GM13976 (cell line): ENCODE data around the gene CLIP3.

Experiments
- DNase-seq: peaks from one replicate; pipeline ENCODE4 v3.0.0; 2012; ENCODE audit warnings: low spot score
- CTCF ChIP-seq: IDR thresholded peaks from 2 replicates; pipeline ENCODE4 v1.5.1; 2012; ENCODE audit warnings: borderline replicate concordance, mild to moderate bottlenecking; ENCODE audit not compliant: insufficient read depth; ENCODE audit errors: extremely low read depth, missing control alignments, control extremely low read depth
- in situ Hi-C: fragments of 300-500 bp; cut with MboI; formaldehyde crosslinking; loops from one replicate; pipeline ENCODE4 v1.12.0; 2022; ENCODE audit warnings: low sequenced_read_pairs, mixed read lengths, inconsistent platforms; ENCODE audit not compliant: unreplicated experiment

The CLIP3 gene

GRCh38 chr19:35977446-35978222 is 55.0 kb downstream of the CLIP3 start:
- DNase-seq, result no peak
- in situ Hi-C loops, result no loop called here
- peak; percentile 22 for TF ChIP-seq CTCF

- in situ Hi-C loops, result no loop called here
- peak; percentile 64 for DNase-seq
- TF ChIP-seq CTCF, result no peak
Observed at GRCh38 chr19:35975608-35976214, 57.0 kb downstream of the CLIP3 start.

- in situ Hi-C loops, result no loop called here
- no peak for DNase-seq
- TF ChIP-seq CTCF, result no peak
Observed at GRCh38 chr19:35973487-35973886, 59.2 kb downstream of the CLIP3 start.

- in situ Hi-C loops, result no loop called here
- TF ChIP-seq CTCF, result no peak
- DNase-seq, result no peak
Observed at GRCh38 chr19:35966771-35967170, 65.9 kb downstream of the CLIP3 start.
